ENCODE measurements around the gene PDE8A.

The PDE8A gene

DNA sequence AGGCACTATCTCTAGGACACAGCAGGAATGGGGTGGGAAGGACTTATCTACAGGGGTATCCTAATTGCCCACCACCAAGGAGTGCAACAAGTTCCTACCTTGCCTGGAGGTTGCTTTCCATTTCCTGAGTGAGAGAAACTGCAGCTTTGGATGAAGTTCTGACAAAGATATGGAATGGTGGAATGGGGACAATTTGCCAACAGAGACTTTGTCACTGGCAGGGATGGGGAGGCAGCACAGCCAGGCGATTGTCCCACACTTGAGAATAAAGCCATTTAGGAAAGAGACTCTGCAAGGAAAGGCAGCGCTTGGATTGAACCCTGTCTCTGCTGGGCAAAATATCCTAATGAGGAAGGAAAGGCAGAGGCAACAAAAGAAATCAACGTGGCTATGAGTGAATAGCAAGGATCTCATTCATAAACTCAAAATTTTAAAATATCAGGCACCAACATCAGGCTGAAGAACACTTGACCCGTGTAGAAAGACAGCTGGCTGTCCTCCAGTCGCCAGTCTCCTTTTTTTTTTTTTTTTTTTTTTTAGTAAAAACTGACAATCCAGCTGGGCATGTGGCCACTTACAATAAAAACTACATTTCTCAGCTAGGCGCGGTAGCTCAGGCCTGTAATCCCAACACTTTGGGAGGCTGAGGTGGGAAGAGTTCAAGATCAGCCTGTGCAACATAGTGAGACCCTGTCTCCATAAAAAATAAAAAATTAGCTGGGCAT, 31.6 kb upstream of the PDE8A start:
- no peaks in the 10 kb centered on the region for H3K36me3 ChIP-seq (ENCODE audit: control insufficient read depth in 2 of 2, insufficient read depth in 1 of 2, low read length in 2 of 2)
- ChIA-PET CTCF (interaction anchor here (0.8 to 1.7 kb wide), 2 partner anchors 12 to 105 kb away, joined by 4 to 7 read pairs; no protein-coding TSS in a partner anchor), POLR2A (interaction anchor here (0.7 kb wide), 1 partner anchor 191 kb away, joined by 4 read pairs; no protein-coding TSS in a partner anchor)
- H3K4me3 ChIP-seq (ENCODE audit: low read depth, low read length), result no peak overlapping the region
- TF ChIP-seq SCRT2 (tag by site-specific recombination; IDR thresholded peaks at IDR 0.05) (0 out of 2 replicates have a peak, but pooled peaks have one; percentile 11), ZNF639 (tag by site-specific recombination; IDR thresholded peaks at IDR 0.05) (no peak)
- H3K4me1 ChIP-seq (ENCODE audit: control insufficient read depth, insufficient read depth, low read length), result no peaks in the 10 kb centered on the region
- H3K27ac ChIP-seq (ENCODE audit: extremely low read depth, low read depth, low read length), result no peak overlapping the region
- no peaks in the 10 kb centered on the region for H3K9me3 ChIP-seq (ENCODE audit: control insufficient read depth, insufficient read depth, low read depth, low read length)

GRCh38 chr15:84950570-84951111, 31.0 kb upstream of the PDE8A start:
- Histone ChIP-seq H3K27ac (ENCODE audit: extremely low read depth, low read depth, low read length) (no peak overlapping the region), H3K9me3 (ENCODE audit: control insufficient read depth, insufficient read depth, low read depth, low read length) (no peaks in the 10 kb centered on the region), H3K36me3 (ENCODE audit: control insufficient read depth in 2 of 2, insufficient read depth in 1 of 2, low read length in 2 of 2) (no peaks in the 10 kb centered on the region), H3K4me3 (ENCODE audit: low read depth, low read length) (no peak overlapping the region), H3K4me1 (ENCODE audit: control insufficient read depth, insufficient read depth, low read length) (no peaks in the 10 kb centered on the region)
- TF ChIP-seq ZNF239 (tag by site-specific recombination; IDR thresholded peaks at IDR 0.05), result no peak
- TF ChIP-seq, protein P1, sequence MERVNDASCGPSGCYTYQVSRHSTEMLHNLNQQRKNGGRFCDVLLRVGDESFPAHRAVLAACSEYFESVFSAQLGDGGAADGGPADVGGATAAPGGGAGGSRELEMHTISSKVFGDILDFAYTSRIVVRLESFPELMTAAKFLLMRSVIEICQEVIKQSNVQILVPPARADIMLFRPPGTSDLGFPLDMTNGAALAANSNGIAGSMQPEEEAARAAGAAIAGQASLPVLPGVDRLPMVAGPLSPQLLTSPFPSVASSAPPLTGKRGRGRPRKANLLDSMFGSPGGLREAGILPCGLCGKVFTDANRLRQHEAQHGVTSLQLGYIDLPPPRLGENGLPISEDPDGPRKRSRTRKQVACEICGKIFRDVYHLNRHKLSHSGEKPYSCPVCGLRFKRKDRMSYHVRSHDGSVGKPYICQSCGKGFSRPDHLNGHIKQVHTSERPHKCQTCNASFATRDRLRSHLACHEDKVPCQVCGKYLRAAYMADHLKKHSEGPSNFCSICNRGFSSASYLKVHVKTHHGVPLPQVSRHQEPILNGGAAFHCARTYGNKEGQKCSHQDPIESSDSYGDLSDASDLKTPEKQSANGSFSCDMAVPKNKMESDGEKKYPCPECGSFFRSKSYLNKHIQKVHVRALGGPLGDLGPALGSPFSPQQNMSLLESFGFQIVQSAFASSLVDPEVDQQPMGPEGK (tag by site-specific recombination; IDR thresholded peaks at IDR 0.05), result no peak
- no peak for TF ChIP-seq ZNF140 (tag by site-specific recombination; IDR thresholded peaks at IDR 0.05)
- no peak for TF ChIP-seq ZBTB1 (tag by site-specific recombination; IDR thresholded peaks at IDR 0.05)
- no peak for TF ChIP-seq ZNF112 (tag by site-specific recombination; IDR thresholded peaks at IDR 0.05)
- TF ChIP-seq KLF17 (tag by site-specific recombination; IDR thresholded peaks at IDR 0.05), result no peak
- TF ChIP-seq ZXDB (tag by site-specific recombination; IDR thresholded peaks at IDR 0.05), result no peak
- no peak for TF ChIP-seq ZNF416 (tag by site-specific recombination; IDR thresholded peaks at IDR 0.05)
- TF ChIP-seq ZFP3 (tag by site-specific recombination; IDR thresholded peaks at IDR 0.05; ENCODE audit: low read depth), result no peak
- no peak for TF ChIP-seq ZNF341 (tag by site-specific recombination; IDR thresholded peaks at IDR 0.05; ENCODE audit: low read depth)
- TF ChIP-seq ZNF473 (tag by site-specific recombination; IDR thresholded peaks at IDR 0.05), result no peak
- CTCF ChIA-PET, result interaction anchor here (0.8 to 1.6 kb wide), 3 partner anchors 11 to 94 kb away, joined by 4 read pairs; no protein-coding TSS in a partner anchor
- POLR2A ChIA-PET, result interaction anchor here (0.7 kb wide), 1 partner anchor 191 kb away, joined by 4 read pairs; no protein-coding TSS in a partner anchor

GRCh38 chr15:84951736-84952135, 29.9 kb upstream of the PDE8A start:
- Histone ChIP-seq H3K4me3 (ENCODE audit: low read depth, low read length) (no peak overlapping the region), H3K27ac (ENCODE audit: extremely low read depth, low read depth, low read length) (no peak overlapping the region), H3K4me1 (ENCODE audit: control insufficient read depth, insufficient read depth, low read length) (no peaks in the 10 kb centered on the region), H3K36me3 (ENCODE audit: control insufficient read depth in 2 of 2, insufficient read depth in 1 of 2, low read length in 2 of 2) (no peaks in the 10 kb centered on the region), H3K9me3 (ENCODE audit: control insufficient read depth, insufficient read depth, low read depth, low read length) (no peaks in the 10 kb centered on the region)
- CTCF ChIA-PET, result interaction anchor here (0.6 to 1.6 kb wide), 3 partner anchors 23 to 92 kb away, joined by 4 to 5 read pairs (median 4); no protein-coding TSS in a partner anchor
- POLR2A ChIA-PET, result no interaction called here
- TF ChIP-seq ZNF24 (tag by site-specific recombination; IDR thresholded peaks at IDR 0.05), result no peak
- TF ChIP-seq ZNF221 (tag by site-specific recombination; IDR thresholded peaks at IDR 0.05; ENCODE audit: borderline replicate concordance), result no peak
- no peak for TF ChIP-seq ZFHX2 (tag by site-specific recombination; conservative IDR thresholded peaks at IDR 0.05)
- no peak for TF ChIP-seq ZBTB7A (tag by site-specific recombination; IDR thresholded peaks at IDR 0.05; ENCODE audit: low read depth)
- no peak for TF ChIP-seq ZSCAN23 (tag by site-specific recombination; IDR thresholded peaks at IDR 0.05)
- no peak for TF ChIP-seq ZBTB8A (tag by site-specific recombination; IDR thresholded peaks at IDR 0.05)
- TF ChIP-seq, protein P2, sequence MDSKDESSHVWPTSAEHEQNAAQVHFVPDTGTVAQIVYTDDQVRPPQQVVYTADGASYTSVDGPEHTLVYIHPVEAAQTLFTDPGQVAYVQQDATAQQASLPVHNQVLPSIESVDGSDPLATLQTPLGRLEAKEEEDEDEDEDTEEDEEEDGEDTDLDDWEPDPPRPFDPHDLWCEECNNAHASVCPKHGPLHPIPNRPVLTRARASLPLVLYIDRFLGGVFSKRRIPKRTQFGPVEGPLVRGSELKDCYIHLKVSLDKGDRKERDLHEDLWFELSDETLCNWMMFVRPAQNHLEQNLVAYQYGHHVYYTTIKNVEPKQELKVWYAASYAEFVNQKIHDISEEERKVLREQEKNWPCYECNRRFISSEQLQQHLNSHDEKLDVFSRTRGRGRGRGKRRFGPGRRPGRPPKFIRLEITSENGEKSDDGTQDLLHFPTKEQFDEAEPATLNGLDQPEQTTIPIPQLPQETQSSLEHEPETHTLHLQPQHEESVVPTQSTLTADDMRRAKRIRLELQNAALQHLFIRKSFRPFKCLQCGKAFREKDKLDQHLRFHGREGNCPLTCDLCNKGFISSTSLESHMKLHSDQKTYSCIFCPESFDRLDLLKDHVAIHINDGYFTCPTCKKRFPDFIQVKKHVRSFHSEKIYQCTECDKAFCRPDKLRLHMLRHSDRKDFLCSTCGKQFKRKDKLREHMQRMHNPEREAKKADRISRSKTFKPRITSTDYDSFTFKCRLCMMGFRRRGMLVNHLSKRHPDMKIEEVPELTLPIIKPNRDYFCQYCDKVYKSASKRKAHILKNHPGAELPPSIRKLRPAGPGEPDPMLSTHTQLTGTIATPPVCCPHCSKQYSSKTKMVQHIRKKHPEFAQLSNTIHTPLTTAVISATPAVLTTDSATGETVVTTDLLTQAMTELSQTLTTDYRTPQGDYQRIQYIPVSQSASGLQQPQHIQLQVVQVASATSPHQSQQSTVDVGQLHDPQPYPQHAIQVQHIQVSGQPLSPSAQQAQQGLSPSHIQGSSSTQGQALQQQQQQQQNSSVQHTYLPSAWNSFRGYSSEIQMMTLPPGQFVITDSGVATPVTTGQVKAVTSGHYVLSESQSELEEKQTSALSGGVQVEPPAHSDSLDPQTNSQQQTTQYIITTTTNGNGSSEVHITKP (tag by site-specific recombination; IDR thresholded peaks at IDR 0.05), result no peak
- TF ChIP-seq ZNF571 (tag by site-specific recombination; IDR thresholded peaks at IDR 0.05), result no peak
- TF ChIP-seq, protein P3, sequence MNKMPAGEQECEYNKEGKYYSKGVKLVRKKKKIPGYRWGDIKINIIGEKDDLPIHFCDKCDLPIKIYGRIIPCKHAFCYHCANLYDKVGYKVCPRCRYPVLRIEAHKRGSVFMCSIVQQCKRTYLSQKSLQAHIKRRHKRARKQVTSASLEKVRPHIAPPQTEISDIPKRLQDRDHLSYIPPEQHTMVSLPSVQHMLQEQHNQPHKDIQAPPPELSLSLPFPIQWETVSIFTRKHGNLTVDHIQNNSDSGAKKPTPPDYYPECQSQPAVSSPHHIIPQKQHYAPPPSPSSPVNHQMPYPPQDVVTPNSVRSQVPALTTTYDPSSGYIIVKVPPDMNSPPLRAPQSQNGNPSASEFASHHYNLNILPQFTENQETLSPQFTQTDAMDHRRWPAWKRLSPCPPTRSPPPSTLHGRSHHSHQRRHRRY (tag by site-specific recombination; IDR thresholded peaks at IDR 0.05), result no peak
